Fibroblast of skin of scalp (primary cell): Measurements from ENCODE around the gene SIAE.
"Not testable (repeated sequence)": the region's sequence is repeated elsewhere in the genome, so short reads cannot be mapped to it uniquely, and the experiment has no call there.

Experiments
- DNase-seq: peaks from one replicate; pipeline ENCODE4 v3.0.0-alpha.2; 2013

SIAE gene

DNA sequence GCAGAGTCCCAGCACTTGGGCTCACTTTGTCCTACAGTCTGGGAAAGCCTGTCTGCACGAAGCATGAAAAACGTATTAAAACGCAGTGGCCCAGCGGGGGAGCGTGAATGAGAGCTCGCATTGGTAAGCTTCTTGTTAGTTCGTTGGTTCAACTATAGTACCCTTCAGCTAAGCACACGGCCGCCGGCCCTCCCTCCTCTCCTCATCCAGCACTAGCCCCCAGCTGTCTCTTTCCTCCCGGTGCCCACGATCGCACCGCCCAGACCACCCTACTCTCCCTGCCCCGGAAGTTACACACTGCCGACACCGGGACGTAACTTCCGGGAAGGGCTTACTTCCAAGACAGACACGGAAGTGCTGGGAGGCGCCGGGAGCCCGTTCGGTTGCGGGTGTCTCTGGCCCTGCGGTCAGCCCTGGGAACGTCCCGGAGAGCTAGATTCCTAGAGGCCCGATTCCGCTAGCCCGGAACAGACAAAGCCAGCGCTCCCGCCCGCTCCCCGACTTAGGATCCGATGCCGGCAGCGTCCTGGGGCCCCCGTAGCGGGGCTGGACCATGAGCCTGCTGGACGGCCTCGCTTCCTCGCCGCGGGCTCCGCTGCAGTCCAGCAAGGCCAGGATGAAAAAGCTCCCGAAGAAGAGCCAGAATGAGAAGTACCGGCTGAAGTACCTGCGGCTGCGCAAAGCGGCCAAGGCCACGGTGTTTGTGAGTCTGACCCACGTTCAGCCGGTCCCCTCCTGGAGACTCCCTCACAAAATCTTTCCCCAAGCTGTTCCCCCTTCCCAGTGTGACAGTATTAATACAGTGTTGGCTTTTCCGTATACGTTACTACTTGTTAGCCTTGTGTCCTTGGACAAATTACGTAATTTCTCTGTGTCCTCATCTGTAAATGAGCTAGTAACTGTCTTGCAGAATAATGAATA, 50.7 kb downstream of the SIAE start, which contains the start of gene TBRG1:
TBRG1 (plus strand) TSS at position 334 of the 921 bp plus-strand sequence; CDS start at position 554, 220 bp downstream.
- peak; percentile 94 for DNase-seq

DNA sequence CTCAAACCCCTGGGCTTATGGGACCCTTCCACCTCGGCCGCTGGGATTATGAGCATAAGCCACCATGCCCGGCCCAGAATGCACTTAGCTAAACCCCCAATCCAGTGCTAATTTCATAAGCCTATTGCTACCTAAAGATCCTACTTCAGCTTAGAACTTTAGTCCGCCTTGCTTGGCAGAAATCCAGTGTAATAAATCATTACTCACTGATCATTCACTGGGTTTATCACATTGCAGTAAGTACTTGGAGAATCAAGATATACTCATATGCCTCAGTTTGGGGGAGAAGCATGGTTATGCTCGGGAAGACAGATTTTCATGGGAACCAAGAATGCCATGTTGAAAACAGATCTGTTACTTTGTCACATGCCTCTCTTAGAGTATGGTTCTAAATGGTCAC, 54.7 kb downstream of the SIAE start:
- DNase-seq, result no peak

DNA sequence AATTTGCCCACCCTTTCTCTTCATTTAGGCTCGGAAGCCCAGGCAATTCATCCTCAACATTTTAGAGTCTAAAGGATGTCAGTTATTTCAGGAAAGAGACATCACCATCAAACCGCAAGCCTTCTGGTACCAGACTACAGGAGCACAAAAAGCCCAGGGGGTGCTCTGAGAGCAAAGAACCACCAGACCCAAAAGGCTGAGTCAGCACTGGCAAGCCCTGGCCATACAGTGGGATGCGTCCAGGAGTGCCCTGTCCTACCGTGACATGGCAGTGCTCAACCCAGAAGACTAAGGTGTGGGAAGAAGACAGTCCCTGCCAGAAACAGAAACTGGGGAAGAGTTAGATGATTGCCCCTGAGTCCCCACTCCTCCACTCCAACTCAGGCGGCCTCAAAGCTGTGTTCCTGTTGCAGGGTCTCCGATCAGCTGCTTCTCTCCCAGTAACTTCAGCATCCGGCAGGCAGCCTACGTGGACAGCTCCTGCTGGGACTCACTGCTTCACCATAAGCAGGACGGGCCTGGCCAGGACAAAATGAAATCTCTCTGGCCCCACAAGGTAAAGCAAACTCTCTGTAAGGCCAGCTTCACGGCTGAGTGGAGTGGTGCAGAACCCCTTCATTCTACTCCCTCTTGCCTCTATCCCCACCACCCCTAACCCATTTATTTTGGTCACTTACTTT, 60.8 kb downstream of the SIAE start:
- peak; percentile 3 for DNase-seq

DNA sequence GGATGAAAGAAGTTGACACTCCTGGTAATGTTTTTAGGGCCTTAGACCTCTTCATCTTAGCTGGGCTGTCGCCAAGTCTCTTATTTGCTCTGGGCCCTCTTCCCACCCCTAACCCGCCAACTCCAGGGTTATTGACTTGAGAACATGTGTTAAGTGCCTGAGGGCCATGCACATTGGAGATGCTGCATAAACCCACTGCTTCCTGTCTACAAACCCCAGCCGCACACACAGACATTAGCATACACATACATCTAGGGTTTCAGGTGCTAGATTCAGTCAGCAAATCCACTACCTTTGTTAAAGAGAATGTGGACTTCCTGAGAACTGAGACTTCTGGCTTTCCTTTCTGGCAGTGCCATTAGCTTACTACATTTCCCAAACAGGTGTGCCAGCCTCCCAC, 61.5 kb downstream of the SIAE start:
- no peak for DNase-seq

DNA sequence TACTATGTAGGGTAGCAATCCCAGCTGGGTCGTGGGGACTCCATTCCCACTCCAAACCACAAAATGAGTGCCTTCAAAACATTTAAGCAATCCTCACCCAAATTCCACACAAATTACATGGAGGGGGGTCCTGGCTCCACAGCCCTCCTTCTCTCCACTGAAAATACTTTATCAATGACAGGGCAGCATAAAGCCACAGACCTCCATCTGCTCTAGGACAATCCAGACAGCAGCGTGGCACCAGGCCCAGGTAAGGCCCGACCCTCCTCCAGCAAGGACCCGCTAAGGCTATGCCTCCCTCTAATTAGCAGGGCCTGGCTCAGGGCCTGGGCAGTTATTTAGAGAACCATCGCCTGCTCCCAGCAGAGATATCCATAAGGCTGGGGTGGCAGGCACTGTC, 62.5 kb downstream of the SIAE start, which contains the start of gene PANX3:
PANX3 (plus strand) TSS at position 365 of the 400 bp plus-strand sequence. CDS start 129 bp downstream, outside the sequence.
- DNase-seq, result peak; percentile 61

DNA sequence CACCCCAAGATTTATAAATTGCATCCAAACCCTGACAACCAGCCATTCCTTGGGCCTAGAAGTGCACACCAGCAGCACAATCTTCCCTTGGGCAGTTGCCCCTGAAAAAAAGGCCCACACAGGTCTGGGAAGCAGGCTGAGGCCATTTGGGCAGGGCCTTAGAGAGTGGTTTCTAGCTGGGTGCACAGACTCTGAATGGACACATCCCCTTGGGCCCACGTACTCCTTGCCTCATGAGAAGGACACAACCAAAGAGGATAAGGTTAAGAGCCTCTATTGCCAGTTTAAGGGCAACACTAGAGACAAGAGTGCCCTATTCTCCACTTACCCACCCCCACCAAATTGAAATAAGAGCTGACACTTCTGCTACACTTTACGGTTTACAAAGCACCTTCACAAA, 63.2 kb downstream of the SIAE start:
- no peak for DNase-seq

DNA sequence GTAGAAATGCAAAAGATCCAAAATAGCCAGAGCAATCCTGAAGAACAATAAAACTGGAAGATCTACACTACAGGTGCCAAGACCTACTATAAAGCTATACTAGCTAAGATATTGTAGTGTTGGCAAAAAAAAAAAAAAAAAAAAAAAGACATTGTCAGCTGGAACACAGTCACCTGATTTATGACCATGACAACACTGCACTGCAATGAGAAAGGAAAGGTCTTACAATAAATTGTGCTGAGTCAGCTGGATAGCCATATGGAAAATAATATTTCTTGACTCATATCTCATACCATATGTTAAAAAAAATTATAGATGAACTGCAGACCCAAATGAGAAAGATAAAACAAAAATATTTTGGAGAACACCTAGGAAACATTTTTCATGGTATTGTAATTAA, 65.4 kb downstream of the SIAE start:
- DNase-seq, result no peak

DNA sequence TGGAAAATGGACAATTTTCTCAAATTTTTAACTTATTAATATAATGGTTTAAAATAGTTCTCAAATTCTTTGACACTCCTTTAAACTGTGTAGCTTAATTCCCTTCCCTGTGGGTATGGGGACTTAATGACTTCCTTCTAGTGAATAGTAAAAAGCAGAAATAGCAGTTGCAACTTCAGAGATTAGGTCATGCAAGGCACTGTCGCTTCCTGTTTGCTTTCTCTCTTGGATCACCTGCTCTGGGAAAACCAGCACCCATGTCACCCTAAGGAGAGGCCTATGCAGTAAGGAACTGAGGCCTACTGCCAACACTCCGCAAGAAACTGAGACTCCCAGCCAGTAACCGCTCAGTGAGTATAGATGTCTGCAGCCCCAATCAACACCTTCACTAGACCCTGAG, 67.8 kb downstream of the SIAE start:
- DNase-seq, result no peak

DNA sequence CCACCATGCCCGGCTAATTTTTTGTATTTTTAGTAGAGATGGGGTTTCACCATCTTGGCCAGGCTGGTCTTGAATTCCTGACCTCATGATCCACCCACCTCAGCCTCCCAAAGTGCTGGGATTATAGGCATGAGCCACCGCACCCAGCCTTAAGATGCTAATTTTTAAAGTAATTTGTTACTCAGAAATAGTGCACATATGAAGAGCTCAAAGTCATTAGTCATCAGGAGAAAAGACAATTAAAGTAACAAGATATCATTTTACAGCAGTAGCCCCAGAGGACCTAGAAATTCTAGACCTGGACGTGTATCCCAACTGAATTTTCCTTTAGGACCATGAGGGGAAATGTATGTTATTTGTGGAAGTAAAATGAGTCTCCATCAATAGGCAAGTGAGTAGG, 70.8 kb downstream of the SIAE start:
- not testable (repeated sequence) for DNase-seq

DNA sequence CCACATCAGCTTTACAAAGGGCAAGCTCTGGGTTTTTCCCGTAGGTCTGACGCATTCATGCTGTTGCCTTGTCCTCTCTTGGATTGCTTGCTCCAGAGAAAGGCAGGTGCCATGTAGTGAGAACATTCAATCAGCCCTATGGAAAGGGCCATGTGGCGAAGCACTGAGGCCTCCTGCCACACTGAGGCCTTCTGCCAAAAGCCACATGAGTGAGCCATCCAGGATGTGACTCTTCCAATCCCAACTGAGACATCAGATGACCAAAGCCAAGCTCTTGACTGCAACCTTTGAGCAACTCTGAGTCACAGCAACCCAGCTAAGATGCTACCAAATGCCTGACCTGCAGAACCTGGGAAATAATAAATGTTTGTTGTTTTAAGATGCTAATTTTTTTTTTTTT, 71.3 kb downstream of the SIAE start:
- peak; percentile 26 for DNase-seq

DNA sequence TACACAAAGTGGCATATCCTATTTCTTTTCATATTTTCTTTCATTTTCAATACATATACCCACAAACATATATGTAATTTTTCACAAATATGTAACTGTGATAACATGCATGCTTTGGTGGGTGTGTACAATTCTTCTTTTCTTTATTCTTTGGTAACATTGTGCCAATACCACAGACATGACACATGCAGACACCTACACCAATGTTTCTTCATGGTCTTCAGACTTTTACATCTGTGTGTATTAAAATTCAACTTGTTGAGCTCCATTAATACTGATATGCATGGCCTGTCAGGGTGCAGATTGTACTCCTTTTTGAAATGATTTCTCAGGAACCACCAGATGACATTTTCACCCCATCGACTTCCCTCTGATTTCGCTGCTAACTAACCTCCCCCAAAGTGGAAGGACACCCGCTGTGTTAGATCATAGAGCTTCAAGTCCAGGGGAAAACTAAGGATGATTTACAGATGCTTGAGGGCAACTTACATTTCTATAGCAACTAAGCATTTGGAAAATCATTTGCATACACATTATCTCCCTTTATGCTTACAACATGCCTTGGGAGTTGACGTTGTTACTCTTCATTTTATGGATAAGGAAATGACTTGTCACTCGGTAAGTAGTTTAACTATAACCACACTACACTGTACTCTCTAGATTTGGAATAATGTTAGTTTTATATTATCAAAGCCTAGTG, 72.8 kb downstream of the SIAE start:
- no peak for DNase-seq

DNA sequence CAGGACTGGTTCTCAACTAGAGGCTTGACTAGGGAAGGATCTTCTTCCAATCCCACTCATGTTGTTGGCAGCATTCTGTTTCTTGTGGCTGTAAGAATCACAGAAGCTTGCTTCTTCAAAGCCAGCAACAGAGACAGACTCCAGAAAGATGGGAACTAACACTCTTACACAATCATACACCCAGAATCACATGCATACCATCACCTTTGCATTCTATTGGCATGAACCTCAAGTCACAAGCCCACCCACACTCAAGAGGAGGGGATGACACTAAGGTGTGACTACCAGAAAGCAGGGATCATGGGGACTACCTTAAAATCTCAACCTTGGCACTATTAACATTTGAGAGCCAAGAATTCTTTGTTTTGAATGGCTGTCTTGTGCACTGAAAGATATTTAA, 75.9 kb downstream of the SIAE start:
- no peak for DNase-seq

DNA sequence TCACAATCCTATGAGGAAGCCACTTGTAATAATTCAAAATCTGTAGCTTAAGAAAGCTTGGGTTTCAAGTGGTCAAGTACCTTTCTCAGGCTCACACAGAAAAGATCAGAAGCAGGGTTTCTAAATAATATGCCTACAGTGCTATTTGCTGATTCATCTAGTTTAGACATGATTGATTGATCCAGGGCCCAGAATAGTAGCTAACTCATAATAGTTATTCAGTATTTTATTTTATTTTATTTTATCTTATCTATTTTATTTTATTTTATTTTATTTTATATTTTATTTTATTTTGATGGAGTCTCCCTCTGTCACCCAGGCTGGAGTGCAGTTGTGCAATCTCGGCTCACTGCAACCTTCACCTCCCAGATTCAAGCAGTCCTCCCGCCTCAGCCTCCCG, 78.2 kb downstream of the SIAE start:
- no peak for DNase-seq

DNA sequence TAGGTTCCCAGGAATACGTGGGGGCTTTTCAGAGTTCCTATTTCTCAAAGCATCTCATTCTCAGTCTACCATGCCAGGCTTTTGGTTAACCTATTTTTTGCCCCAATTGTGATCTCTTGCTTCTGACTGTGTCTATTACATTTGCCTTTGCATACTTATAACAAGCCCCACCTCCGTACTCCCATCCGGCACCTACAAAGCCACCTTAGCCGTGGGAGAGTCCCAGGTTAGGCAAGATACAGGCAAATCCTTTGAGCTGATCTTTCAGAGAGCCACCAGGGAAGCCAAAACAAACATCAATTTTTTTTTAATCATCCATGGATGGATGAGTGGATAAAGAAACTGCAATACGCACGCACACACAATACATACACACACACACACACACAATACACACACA, 80.9 kb downstream of the SIAE start:
- DNase-seq, result no peak

DNA sequence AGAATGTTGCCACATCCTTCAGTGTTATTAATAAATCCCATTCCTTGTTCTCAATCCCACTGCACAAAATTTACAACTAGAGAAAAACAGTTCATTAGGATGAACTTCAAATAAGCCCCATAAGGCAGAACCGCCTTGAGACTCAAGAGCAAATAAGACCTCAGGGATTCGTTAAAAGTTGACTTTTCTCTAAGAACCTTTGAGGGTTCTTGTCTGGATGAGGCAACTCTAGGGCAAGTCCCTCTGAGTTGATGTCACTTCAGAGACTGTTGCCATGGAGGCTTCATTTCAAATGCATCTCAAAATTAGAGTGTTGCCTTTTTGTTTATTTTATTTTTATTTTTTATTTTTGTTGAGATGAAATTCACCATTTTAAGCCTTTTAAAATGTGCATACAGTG, 82.1 kb downstream of the SIAE start:
- DNase-seq, result no peak

DNA sequence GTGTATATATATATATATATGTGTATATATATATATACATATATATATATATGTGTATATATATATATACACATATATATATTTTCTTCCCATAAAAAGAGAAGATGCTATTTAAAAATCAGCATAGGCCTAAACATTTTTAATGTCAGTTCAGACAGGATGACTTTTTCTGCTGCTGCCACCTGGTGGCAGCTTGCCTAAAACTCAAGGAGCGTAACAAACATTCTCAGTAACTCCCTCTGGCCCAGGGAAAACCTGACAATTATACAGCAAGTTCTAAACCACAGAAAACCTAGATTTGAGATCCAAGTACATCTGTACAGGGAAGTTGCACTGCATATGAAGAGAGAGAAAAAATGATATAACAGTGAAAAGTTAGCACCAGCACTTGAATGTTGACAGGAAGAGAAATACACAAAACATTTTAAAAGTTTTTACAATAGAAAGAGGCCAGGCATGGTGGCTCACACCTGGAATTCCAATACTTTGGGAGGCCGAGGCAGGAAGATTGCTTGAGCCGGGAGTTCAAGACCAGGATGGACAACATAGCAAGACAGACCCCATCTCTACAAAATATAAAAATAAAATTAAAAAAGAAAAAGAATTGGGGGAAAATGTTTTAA, 87.2 kb downstream of the SIAE start:
- DNase-seq, result peak; percentile 63

DNA sequence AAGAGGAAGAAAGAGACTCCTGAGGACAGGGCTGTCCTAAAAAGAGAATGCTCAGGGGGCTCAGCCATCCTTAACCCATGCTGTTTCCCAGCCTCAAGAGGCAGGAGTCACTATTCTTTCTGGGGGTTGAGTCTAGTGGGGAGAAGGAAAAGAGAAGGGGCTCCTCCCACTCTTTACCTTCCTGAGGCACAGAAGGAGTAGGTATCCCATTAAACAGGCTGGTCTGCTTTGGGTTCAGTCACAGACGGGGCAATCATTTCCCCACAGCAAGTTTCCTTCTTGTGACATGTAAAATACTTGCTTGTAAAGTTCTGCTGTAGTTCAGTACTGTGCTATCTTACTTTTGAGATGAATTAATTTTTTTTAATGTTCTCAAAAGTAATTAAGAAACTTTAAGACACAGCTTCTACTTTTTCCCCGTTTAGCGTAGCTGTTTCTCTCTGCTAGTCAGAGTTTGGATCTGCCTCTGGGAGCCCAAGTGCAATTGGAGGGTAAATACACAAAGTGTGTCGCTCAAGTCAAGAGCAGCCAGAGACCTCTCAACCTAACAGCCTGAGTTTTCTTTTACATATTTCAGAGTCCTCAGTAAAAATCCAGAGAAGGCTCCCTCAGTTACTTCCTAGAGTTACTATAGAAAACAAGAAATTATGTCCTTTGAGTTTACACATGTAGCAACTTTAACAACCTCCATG, 88.7 kb downstream of the SIAE start:
- DNase-seq, result no peak

DNA sequence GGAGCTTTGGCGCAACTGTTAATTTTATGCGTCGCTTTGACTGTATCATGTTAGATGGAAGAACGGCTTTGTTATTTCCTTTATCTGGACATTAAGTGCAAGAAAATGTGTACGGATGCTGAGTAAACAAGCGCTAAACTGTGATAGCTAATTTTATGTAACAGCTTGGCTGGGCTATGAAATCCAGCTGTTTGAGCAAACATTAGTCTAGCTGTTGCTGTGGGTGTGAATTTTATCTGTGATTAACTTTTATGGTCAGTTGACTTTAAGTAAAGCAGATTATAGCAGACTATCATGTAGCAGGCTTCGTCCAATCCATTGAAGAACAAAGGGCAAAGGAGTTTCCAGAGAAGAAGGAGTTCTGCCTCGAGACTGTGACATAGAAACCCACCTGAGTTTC, 89.8 kb downstream of the SIAE start:
- DNase-seq, result no peak
